ENCODE data around the gene MORF4L1. TPM values are rescaled to one million over a fixed set of nuclear protein-coding genes. Genes with fewer than 3 reads are reported as not detected.
"Not testable (repeated sequence)": the region's sequence is repeated elsewhere in the genome, so short reads cannot be mapped to it uniquely, and the experiment has no call there.

Gene MORF4L1
- total RNA-seq, 4 donors from 2014 or later: 149 to 330 (median 235) TPM

GRCh38 chr15:78902281-78903032 is 29.8 kb downstream of the MORF4L1 start:
- H3K36me3 ChIP-seq: peaks cover 0 to 73% (median 36%) of the 10 kb centered on the region in 4 donors
- in situ Hi-C loops (cut with MboI; ENCODE audit: low pct_ligation_motif_present in 1 of 4, low pct_unique_long_range_greater_than_20kb in 1 of 4, low sequenced_read_pairs in 3 of 4): loop anchor here in 3 of 4 donors (25.0 kb wide), 1 partner anchor 285 kb away; no protein-coding TSS in a partner anchor
- H3K9me3 ChIP-seq; H3K4me1 ChIP-seq; H3K27ac ChIP-seq; H3K4me3 ChIP-seq; DNase-seq; H3K27me3 ChIP-seq; intact Hi-C loops (cut with DNase I; ENCODE audit: low total_unique reads): not testable (repeated sequence)
- 77% methylated on average over 10 to 13 of the region's 13 CpGs for WGBS, 2 donors (ENCODE audit: low coverage in 1 of 2)

GRCh38 chr15:78904599-78905358 is 32.1 kb downstream of the MORF4L1 start:
- Histone ChIP-seq H3K27me3 (no peaks in the 10 kb centered on the region), H3K9me3 (no peaks in the 10 kb centered on the region), H3K4me3 (no peak overlapping the region), H3K27ac (no peak overlapping the region), H3K4me1 (peaks cover 0 to 4% (median 0%) of the 10 kb centered on the region in 4 donors), H3K36me3 (peaks cover 0 to 56% (median 27%) of the 10 kb centered on the region in 4 donors)
- in situ Hi-C loops (cut with MboI; ENCODE audit: low pct_ligation_motif_present in 1 of 4, low pct_unique_long_range_greater_than_20kb in 1 of 4, low sequenced_read_pairs in 3 of 4): loop anchor here in 3 of 4 donors (25.0 kb wide), 1 partner anchor 283 kb away; no protein-coding TSS in a partner anchor
- intact Hi-C loops (cut with DNase I; ENCODE audit: low total_unique reads): no loop called here
- WGBS, 2 donors (ENCODE audit: low coverage in 1 of 2): 84 to 92% methylated on average over 3 to 6 of the region's 6 CpGs
- no peak for DNase-seq
- TF ChIP-seq POLR2A (IDR thresholded peaks at IDR 0.05) (no peak), CTCF (IDR thresholded peaks at IDR 0.05) (no peak), POLR2AphosphoS5 (IDR thresholded peaks at IDR 0.05) (no peak), EP300 (IDR thresholded peaks at IDR 0.05; ENCODE audit: low read depth) (no peak)

- Histone ChIP-seq H3K4me1 (peaks cover 0 to 4% (median 0%) of the 10 kb centered on the region in 4 donors), H3K27me3 (no peaks in the 10 kb centered on the region), H3K4me3 (no peak overlapping the region), H3K9me3 (no peaks in the 10 kb centered on the region), H3K27ac (no peak overlapping the region), H3K36me3 (peaks cover 0 to 46% (median 21%) of the 10 kb centered on the region in 4 donors)
- WGBS, 2 donors (ENCODE audit: low coverage in 1 of 2): 79% methylated on average over 2 of the region's 2 CpGs; no CpG with 5 or more reads in 1 of the 2 donors
- in situ Hi-C loops (cut with MboI; ENCODE audit: low pct_ligation_motif_present in 1 of 4, low pct_unique_long_range_greater_than_20kb in 1 of 4, low sequenced_read_pairs in 3 of 4) (loop anchor here in 3 of 4 donors (25.0 kb wide), 1 partner anchor 281 kb away; no protein-coding TSS in a partner anchor), intact Hi-C loops (cut with DNase I; ENCODE audit: low total_unique reads) (no loop called here)
- TF ChIP-seq POLR2AphosphoS5 (IDR thresholded peaks at IDR 0.05): no peak
- no peak for TF ChIP-seq POLR2A (IDR thresholded peaks at IDR 0.05)
- TF ChIP-seq EP300 (IDR thresholded peaks at IDR 0.05; ENCODE audit: low read depth): no peak
- no peak for TF ChIP-seq CTCF (IDR thresholded peaks at IDR 0.05)
- DNase-seq: no peak
Measured at GRCh38 chr15:78906316-78906620, 33.6 kb downstream of the MORF4L1 start.

- no peaks in the 10 kb centered on the region for H3K4me1 ChIP-seq
- 42 to 70% methylated on average over 3 of the region's 3 CpGs for WGBS, 2 donors (ENCODE audit: low coverage in 1 of 2)
- TF ChIP-seq POLR2AphosphoS5 (IDR thresholded peaks at IDR 0.05) (no peak), POLR2A (IDR thresholded peaks at IDR 0.05) (no peak), CTCF (IDR thresholded peaks at IDR 0.05) (peak in 1 of 5 experiments; percentile 7), EP300 (IDR thresholded peaks at IDR 0.05; ENCODE audit: low read depth) (no peak)
- H3K9me3 ChIP-seq: no peaks in the 10 kb centered on the region
- H3K4me3 ChIP-seq: no peak overlapping the region
- no peak for DNase-seq
- peaks cover 0 to 34% (median 14%) of the 10 kb centered on the region in 4 donors for H3K36me3 ChIP-seq
- intact Hi-C loops (cut with DNase I; ENCODE audit: low total_unique reads) (no loop called here), in situ Hi-C loops (cut with MboI; ENCODE audit: low pct_ligation_motif_present in 1 of 4, low pct_unique_long_range_greater_than_20kb in 1 of 4, low sequenced_read_pairs in 3 of 4) (loop anchor here in 3 of 4 donors (25.0 kb wide), 1 partner anchor 280 kb away; no protein-coding TSS in a partner anchor)
- no peaks in the 10 kb centered on the region for H3K27me3 ChIP-seq
- H3K27ac ChIP-seq: no peak overlapping the region
Measured at GRCh38 chr15:78907577-78907976, 34.9 kb downstream of the MORF4L1 start.
